IMR-90 (cell line): ENCODE data around the gene CEP162. TPM values are rescaled to one million over a fixed set of nuclear protein-coding genes. Genes with fewer than 3 reads are reported as not detected.
A peak's percentile ranks its signal among the peaks of the same experiment; 100 is the strongest.

Experiments
- ATAC-seq: fragments of 200-7000 bp; cut with Tn5 transposase; 2 replicates; pipeline ENCODE4 v1.9.1; 2020; ENCODE audit warnings: low read depth, mild to moderate bottlenecking, moderate library complexity
- BruUV-seq: library from RNA; stranded (reverse); fragments of 400-500 nt; replicated peaks from 2 replicates; lab custom pipeline; 2021; lab: Mats Ljungman, UMichigan
- CTCF ChIA-PET: fragments of 300-600 bp; formaldehyde crosslinking; extraction: SDS; loops from one replicate; lab custom pipeline; 2021; ENCODE audit warnings: antibody characterized with exemption; lab: Yijun Ruan, JAX
- POLR2A ChIA-PET: fragments of 300-600 bp; sonication (Branson Sonifier 250); formaldehyde crosslinking; loops from one replicate; lab custom pipeline; 2022; ENCODE audit warnings: antibody characterized with exemption; ENCODE audit not compliant: unreplicated experiment; lab: Charles Lee
- DNase-seq: peaks from one replicate; pipeline ENCODE4 v3.0.0; 2013
- H2AFZ ChIP-seq: replicated peaks from 2 replicates; pipeline ENCODE3; 2013; ENCODE audit warnings: low read length, mild to moderate bottlenecking; ENCODE audit not compliant: poor library complexity
- H2AK5ac ChIP-seq: 2 replicates; pipeline ENCODE4 v1.6.1; 2013; ENCODE audit warnings: low read depth, low read length, inconsistent platforms
- H2AK9ac ChIP-seq: replicated peaks from 2 replicates; pipeline ENCODE3; 2013; ENCODE audit warnings: mild to moderate bottlenecking, low read depth, low read length, moderate library complexity; ENCODE audit not compliant: poor library complexity
- H2BK120ac ChIP-seq: 2 replicates; pipeline ENCODE4 v1.6.1; 2013; ENCODE audit warnings: low read depth, low read length, inconsistent platforms
- H2BK15ac ChIP-seq: 3 replicates; pipeline ENCODE4 v1.6.1; 2013; ENCODE audit warnings: low read depth, low read length, inconsistent platforms
- H2BK20ac ChIP-seq: 2 replicates; pipeline ENCODE4 v1.6.1; 2013; ENCODE audit warnings: low read depth, mild to moderate bottlenecking, inconsistent platforms, low read length, moderate library complexity
- H2BK5ac ChIP-seq: 2 replicates; pipeline ENCODE4 v1.6.1; 2013; ENCODE audit warnings: mild to moderate bottlenecking, low read depth, low read length, inconsistent platforms; ENCODE audit not compliant: poor library complexity, severe bottlenecking
- H3K14ac ChIP-seq: replicated peaks from 2 replicates; pipeline ENCODE4 v1.6.1; 2013; ENCODE audit warnings: low read depth, low read length, inconsistent platforms
- H3K18ac ChIP-seq: 2 replicates; pipeline ENCODE4 v1.6.1; 2013; ENCODE audit warnings: low read depth, low read length, control low read depth
- H3K23ac ChIP-seq: 2 replicates; pipeline ENCODE4 v1.6.1; 2013; ENCODE audit warnings: low read depth, low read length, inconsistent platforms
- H3K27ac ChIP-seq: 2 replicates; pipeline ENCODE4 v1.5.1; 2013; ENCODE audit warnings: mild to moderate bottlenecking, control low read depth, low read length; ENCODE audit not compliant: insufficient read depth
- H3K27me3 ChIP-seq: 2 replicates; pipeline ENCODE4 v1.6.1; 2013; ENCODE audit warnings: low read length; ENCODE audit not compliant: control insufficient read depth, insufficient read depth
- H3K36me3 ChIP-seq: 2 replicates; pipeline ENCODE4 v1.6.1; 2013; ENCODE audit warnings: low read length, mixed read lengths; ENCODE audit not compliant: control insufficient read depth, insufficient read depth
- H3K4ac ChIP-seq: 2 replicates; pipeline ENCODE4 v1.6.1; 2013; ENCODE audit warnings: low read depth, low read length, inconsistent platforms
- H3K4me1 ChIP-seq: 2 replicates; pipeline ENCODE4 v1.6.1; 2013; ENCODE audit warnings: low read length, mixed read lengths; ENCODE audit not compliant: control insufficient read depth, insufficient read depth
- H3K4me2 ChIP-seq: 2 replicates; pipeline ENCODE4 v1.6.1; 2013; ENCODE audit warnings: low read depth, mild to moderate bottlenecking, control low read depth, low read length, moderate library complexity
- H3K4me3 ChIP-seq: 2 replicates; pipeline ENCODE4 v1.5.1; 2013; ENCODE audit warnings: low read depth, mild to moderate bottlenecking, control low read depth, low read length, moderate library complexity; ENCODE audit not compliant: insufficient read depth
- H3K56ac ChIP-seq: 2 replicates; pipeline ENCODE4 v1.6.1; 2013; ENCODE audit warnings: low read length, inconsistent platforms; ENCODE audit not compliant: insufficient read depth; ENCODE audit errors: extremely low read depth
- H3K79me1 ChIP-seq, 2 experiments: 2 replicates each; pipeline ENCODE4 v1.6.1; 2013; ENCODE audit warnings: low read length in 2 of 2, inconsistent platforms in 1 of 2, low read depth in 1 of 2
- H3K9ac ChIP-seq: 2 replicates; pipeline ENCODE4 v1.6.1; 2013; ENCODE audit warnings: low read depth, low read length, control low read depth
- H3K9me1 ChIP-seq: 2 replicates; pipeline ENCODE4 v1.6.1; 2013; ENCODE audit warnings: low read length, inconsistent platforms; ENCODE audit not compliant: insufficient read depth
- H3K9me3 ChIP-seq: 2 replicates; pipeline ENCODE4 v1.6.1; 2013; ENCODE audit warnings: low read length; ENCODE audit not compliant: control insufficient read depth, insufficient read depth
- H4K20me1 ChIP-seq: 2 replicates; pipeline ENCODE4 v1.6.1; 2013; ENCODE audit warnings: low read length, inconsistent platforms; ENCODE audit not compliant: insufficient read depth
- H4K5ac ChIP-seq: 2 replicates; pipeline ENCODE4 v1.6.1; 2013; ENCODE audit warnings: mild to moderate bottlenecking, low read depth, low read length, control low read depth
- H4K8ac ChIP-seq, 2 experiments: 2 replicates each; pipeline ENCODE4 v1.6.1; 2013; ENCODE audit warnings: low read depth in 2 of 2, low read length in 2 of 2, control low read depth in 1 of 2, inconsistent platforms in 1 of 2
- H4K91ac ChIP-seq: 2 replicates; pipeline ENCODE4 v1.6.1; 2013; ENCODE audit warnings: low read depth, low read length, inconsistent platforms; ENCODE audit not compliant: insufficient read depth
- MAFK ChIP-seq: IDR thresholded peaks from 2 replicates; pipeline ENCODE4 v1.6.1; 2012; ENCODE audit warnings: low read depth, low read length, improper control_type of control experiment
- RFX5 ChIP-seq: IDR thresholded peaks from 2 replicates; pipeline ENCODE4 v1.8.0; 2012; ENCODE audit warnings: low read depth, mild to moderate bottlenecking, low read length, moderate library complexity
- WGBS, 2 experiments: methylation state at CpG; one replicate each; pipeline versions ENCODE4 v1.1.5 to v1.1.7; 2013; ENCODE audit warnings: missing lambda C conversion rate in 2 of 2; ENCODE audit not compliant: insufficient read length in 1 of 2; ENCODE audit errors: extremely low coverage in 2 of 2; 5-methylcytosine and 5-hydroxymethylcytosine counted together
- dilution Hi-C: fragments of 300-500 bp; cut with HindIII; formaldehyde crosslinking; loops from one replicate; pipeline ENCODE4 v1.14.3; 2018; ENCODE audit warnings: low sequenced_read_pairs; ENCODE audit not compliant: unreplicated experiment
- in situ Hi-C: fragments of 300-500 bp; cut with MboI; formaldehyde crosslinking; loops from 3 replicates; pipeline ENCODE4 v1.14.3; 2019; ENCODE audit warnings: low sequenced_read_pairs, inconsistent platforms, mixed read lengths
- intact Hi-C: fragments of 100-400 bp; cut with micrococcal nuclease; formaldehyde crosslinking; loops from 2 replicates; pipeline ENCODE4 v1.10.0; 2022
- polyA plus RNA-seq, 3 experiments: library from polyadenylated mRNA; depleted of rRNA; stranded (reverse); fragments of >200 nt; gene quantifications; 2 replicates each; pipeline ENCODE4 v1.2.3, GENCODE V29; 2012; ENCODE audit warnings: low replicate concordance in 1 of 3
- total RNA-seq: library from RNA; depleted of rRNA; stranded (reverse); fragments of >200 nt; gene quantifications from 2 replicates; pipeline ENCODE4 v1.2.3, GENCODE V29; 2012

CEP162 gene
- total and polyA plus RNA-seq, 2 of the 4 experiments (the other 2 are of a cell fraction): 1.2 to 1.6 TPM

GRCh38 chr6:84213217-84213616 is 14.2 kb downstream of the CEP162 start:
- no peak overlapping the region for H3K27ac ChIP-seq
- TF ChIP-seq MAFK (peak; percentile 97), RFX5 (no peak)
- DNase-seq (no peak), ATAC-seq (no peak)
- in situ Hi-C loops: loop anchor here (25.0 kb wide), 1 partner anchor 601 kb away; no protein-coding TSS in a partner anchor
- no peaks in the 10 kb centered on the region for H3K9me3 ChIP-seq
- H2AFZ ChIP-seq: no peak overlapping the region
- no peak overlapping the region for H3K4me3 ChIP-seq
- H2AK5ac ChIP-seq: no peak overlapping the region
- no peak overlapping the region for H2BK120ac ChIP-seq
- no peak overlapping the region for H3K4me2 ChIP-seq
- H2BK5ac ChIP-seq: no peak overlapping the region
- POLR2A ChIA-PET: no interaction called here
- no peak overlapping the region for H3K14ac ChIP-seq
- CTCF ChIA-PET: interaction anchor here (1.3 kb wide), 1 partner anchor 15 kb away, joined by 5 read pairs; the partner anchor contains the start of gene CEP162
- no peak overlapping the region for H2BK15ac ChIP-seq
- no peak overlapping the region for H4K5ac ChIP-seq
- H2AK9ac ChIP-seq: no peak overlapping the region
- no peaks in the 10 kb centered on the region; the same call in 1 of the 2 replicates for H4K20me1 ChIP-seq
- WGBS, 2 experiments: no CpG with 5 or more reads among the region's 1 CpG
- no peaks in the 10 kb centered on the region for H3K4me1 ChIP-seq
- dilution Hi-C loops: no loop called here
- no peaks in the 10 kb centered on the region for H3K9me1 ChIP-seq
- H3K36me3 ChIP-seq: peaks cover 3% of the 10 kb centered on the region
- no peaks in the 10 kb centered on the region for H3K79me1 ChIP-seq
- H3K9ac ChIP-seq: no peak overlapping the region
- intact Hi-C loops: no loop called here
- H3K56ac ChIP-seq: no peak overlapping the region
- H4K8ac ChIP-seq: no peak overlapping the region
- H4K91ac ChIP-seq: no peak overlapping the region
- no peak overlapping the region for H2BK20ac ChIP-seq
- no peak overlapping the region for H3K23ac ChIP-seq
- no peak overlapping the region for H3K18ac ChIP-seq
- H3K27me3 ChIP-seq: no peaks in the 10 kb centered on the region
- no peak overlapping the region for H3K4ac ChIP-seq
- BruUV-seq: no TSS peak
